ENCODE results near the gene PTGES3L.

DNA sequence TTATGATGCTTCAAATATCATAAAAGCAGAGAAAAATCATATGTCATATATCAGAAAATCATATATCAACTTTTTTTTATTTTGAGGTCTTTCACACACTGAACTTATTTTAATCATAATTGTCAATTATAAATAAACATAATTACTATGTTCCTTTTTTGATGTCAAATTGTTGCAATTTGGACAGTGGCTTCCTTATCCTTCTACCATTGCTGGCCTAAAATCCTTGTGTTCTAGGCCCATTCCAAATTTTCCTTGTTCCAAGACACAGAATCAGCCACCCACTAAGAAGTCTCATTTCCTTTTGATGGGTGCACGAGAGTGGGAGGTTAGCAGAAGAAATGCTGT, 50.4 kb downstream of the PTGES3L start:
- TF ChIP-seq EZH2 (IDR thresholded peaks at IDR 0.05; ENCODE audit: insufficient read depth, poor library complexity, severe bottlenecking): no peak
- no peak for TF ChIP-seq EZH2phosphoT487 (IDR thresholded peaks at IDR 0.05; ENCODE audit: insufficient read depth, low read depth)

Data from GM23248 (cell line).